Neural cell (in vitro differentiated cells): ENCODE measurements around the gene NRP2.

Source experiments
- EZH2 ChIP-seq: fragments of 200-600, 300-800 bp; shearing (Covaris generic), sonication (generic); IDR thresholded peaks from 2 replicates; pipeline ENCODE4 v1.6.1; 2014; ENCODE audit warnings: antibody characterized with exemption, low read length, borderline replicate concordance, mild to moderate bottlenecking; ENCODE audit not compliant: insufficient read depth, poor library complexity, severe bottlenecking
- POLR2AphosphoS5 ChIP-seq: IDR thresholded peaks from 2 replicates; pipeline ENCODE4 v1.6.1; 2012
- TAF1 ChIP-seq: IDR thresholded peaks from 2 replicates; pipeline ENCODE4 v1.6.1; 2012; ENCODE audit warnings: low read depth
- TF ChIP-seq, protein P1 (sequence below): fragments of 450-650 bp; IDR thresholded peaks from 2 replicates; pipeline ENCODE4 v1.5.1; 2014; ENCODE audit warnings: antibody characterized with exemption, mild to moderate bottlenecking, moderate library complexity; ENCODE audit not compliant: poor library complexity, severe bottlenecking
- TF ChIP-seq, protein P2 (sequence below): IDR thresholded peaks from 2 replicates; pipeline ENCODE4 v1.6.1; 2012; ENCODE audit warnings: borderline replicate concordance

DNA sequence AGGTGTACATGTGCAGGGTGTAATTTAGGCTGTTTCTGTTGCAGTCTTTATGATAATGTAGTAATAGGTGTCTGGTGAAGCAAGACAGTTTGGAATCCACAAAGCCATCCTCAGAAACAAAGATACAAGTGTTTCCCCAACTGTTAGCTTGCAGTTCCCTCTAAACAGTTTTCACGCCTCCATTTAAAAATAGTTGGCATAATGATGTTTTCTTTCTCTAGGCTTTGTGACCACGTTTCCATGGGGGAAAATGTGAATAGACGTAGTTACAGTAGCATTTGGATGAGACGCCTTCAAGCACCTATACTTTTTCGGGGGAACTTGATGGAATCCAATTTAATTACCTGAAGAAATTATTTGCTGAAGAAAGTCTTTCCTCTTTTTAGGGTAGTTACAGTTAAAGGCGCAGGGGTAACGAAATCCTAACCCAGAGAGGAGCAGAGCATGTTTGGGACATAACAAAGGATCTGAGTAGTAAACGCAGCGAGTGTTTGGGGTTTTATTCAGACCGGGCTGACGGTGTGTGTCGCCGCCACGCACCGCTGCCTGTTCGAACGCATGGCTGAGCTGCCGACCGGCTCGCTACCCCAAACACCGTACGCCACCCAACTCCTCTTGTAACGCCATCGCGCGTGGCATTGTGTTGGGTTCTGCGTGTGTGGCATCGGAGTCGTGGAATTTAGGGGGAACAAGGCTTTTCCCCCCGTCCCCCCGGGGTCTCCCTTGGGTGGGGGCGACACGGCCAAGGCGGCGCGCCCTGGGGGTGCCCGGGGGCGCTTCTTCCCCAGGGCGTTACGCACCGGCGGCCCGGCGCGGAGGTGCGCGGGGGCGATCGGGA is 681 bp upstream of the NRP2 start:
- TF ChIP-seq, protein P1, sequence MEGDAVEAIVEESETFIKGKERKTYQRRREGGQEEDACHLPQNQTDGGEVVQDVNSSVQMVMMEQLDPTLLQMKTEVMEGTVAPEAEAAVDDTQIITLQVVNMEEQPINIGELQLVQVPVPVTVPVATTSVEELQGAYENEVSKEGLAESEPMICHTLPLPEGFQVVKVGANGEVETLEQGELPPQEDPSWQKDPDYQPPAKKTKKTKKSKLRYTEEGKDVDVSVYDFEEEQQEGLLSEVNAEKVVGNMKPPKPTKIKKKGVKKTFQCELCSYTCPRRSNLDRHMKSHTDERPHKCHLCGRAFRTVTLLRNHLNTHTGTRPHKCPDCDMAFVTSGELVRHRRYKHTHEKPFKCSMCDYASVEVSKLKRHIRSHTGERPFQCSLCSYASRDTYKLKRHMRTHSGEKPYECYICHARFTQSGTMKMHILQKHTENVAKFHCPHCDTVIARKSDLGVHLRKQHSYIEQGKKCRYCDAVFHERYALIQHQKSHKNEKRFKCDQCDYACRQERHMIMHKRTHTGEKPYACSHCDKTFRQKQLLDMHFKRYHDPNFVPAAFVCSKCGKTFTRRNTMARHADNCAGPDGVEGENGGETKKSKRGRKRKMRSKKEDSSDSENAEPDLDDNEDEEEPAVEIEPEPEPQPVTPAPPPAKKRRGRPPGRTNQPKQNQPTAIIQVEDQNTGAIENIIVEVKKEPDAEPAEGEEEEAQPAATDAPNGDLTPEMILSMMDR: no peak
- TF ChIP-seq, protein P2, sequence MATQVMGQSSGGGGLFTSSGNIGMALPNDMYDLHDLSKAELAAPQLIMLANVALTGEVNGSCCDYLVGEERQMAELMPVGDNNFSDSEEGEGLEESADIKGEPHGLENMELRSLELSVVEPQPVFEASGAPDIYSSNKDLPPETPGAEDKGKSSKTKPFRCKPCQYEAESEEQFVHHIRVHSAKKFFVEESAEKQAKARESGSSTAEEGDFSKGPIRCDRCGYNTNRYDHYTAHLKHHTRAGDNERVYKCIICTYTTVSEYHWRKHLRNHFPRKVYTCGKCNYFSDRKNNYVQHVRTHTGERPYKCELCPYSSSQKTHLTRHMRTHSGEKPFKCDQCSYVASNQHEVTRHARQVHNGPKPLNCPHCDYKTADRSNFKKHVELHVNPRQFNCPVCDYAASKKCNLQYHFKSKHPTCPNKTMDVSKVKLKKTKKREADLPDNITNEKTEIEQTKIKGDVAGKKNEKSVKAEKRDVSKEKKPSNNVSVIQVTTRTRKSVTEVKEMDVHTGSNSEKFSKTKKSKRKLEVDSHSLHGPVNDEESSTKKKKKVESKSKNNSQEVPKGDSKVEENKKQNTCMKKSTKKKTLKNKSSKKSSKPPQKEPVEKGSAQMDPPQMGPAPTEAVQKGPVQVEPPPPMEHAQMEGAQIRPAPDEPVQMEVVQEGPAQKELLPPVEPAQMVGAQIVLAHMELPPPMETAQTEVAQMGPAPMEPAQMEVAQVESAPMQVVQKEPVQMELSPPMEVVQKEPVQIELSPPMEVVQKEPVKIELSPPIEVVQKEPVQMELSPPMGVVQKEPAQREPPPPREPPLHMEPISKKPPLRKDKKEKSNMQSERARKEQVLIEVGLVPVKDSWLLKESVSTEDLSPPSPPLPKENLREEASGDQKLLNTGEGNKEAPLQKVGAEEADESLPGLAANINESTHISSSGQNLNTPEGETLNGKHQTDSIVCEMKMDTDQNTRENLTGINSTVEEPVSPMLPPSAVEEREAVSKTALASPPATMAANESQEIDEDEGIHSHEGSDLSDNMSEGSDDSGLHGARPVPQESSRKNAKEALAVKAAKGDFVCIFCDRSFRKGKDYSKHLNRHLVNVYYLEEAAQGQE: no peak
- TF ChIP-seq POLR2AphosphoS5 (no peak), EZH2 (no peak), TAF1 (no peak)
